Measurements from ENCODE around the gene CTAG1B. TPM values are rescaled to one million over a fixed set of nuclear protein-coding genes. Genes with fewer than 3 reads are reported as not detected.
"Not testable (repeated sequence)": the region's sequence is repeated elsewhere in the genome, so short reads cannot be mapped to it uniquely, and the experiment has no call there.

The CTAG1B gene
- polyA plus RNA-seq, 3 donors, result not detected

GRCh38 chrX:154654372-154654771 is 35.3 kb upstream of the CTAG1B start:
- no peak for DNase-seq
- no peaks in the 10 kb centered on the region for H3K79me2 ChIP-seq (ENCODE audit: insufficient read depth, low read length)
- H3K9me3 ChIP-seq (replicated peaks in 1 of 2; ENCODE audit: control insufficient read depth in 1 of 2, insufficient read depth in 1 of 2, low read length in 2 of 2), result no peaks in the 10 kb centered on the region
- no peak overlapping the region for H3K4me2 ChIP-seq (replicated peaks; ENCODE audit: extremely low read depth, low read length, poor library complexity, severe bottlenecking)
- no peaks in the 10 kb centered on the region for H3K4me1 ChIP-seq (ENCODE audit: control insufficient read depth in 1 of 2, insufficient read depth in 2 of 2, low read length in 2 of 2)
- 93% methylated on average over 2 of the region's 10 CpGs for WGBS (ENCODE audit: insufficient coverage)
- Mint-ChIP-seq H3K36me3 (no peaks in the 10 kb centered on the region), H3K4me1 (peaks cover 6% of the 10 kb centered on the region), H3K9me3 (peaks cover 0 to 3% (median 1%) of the 10 kb centered on the region in 7 donors), H3K4me3 (no peak overlapping the region), H3K27me3 (ENCODE audit: low read depth in 3 of 3) (peaks cover 2 to 5% (median 4%) of the 10 kb centered on the region in 3 donors), H3K27ac (no peak overlapping the region)
- no peak overlapping the region for H3K4me3 ChIP-seq (replicated peaks in 1 of 3; ENCODE audit: low read depth in 2 of 3, low read length in 3 of 3)
- H3K27ac ChIP-seq (ENCODE audit: low read depth in 1 of 2, low read length in 2 of 2), result no peak overlapping the region
- H4K20me1 ChIP-seq (ENCODE audit: insufficient read depth, low read length), result no peaks in the 10 kb centered on the region
- no peak for TF ChIP-seq CTCF (IDR thresholded peaks at IDR 0.05)
- H2AFZ ChIP-seq (ENCODE audit: insufficient read depth, low read depth, low read length, poor library complexity, severe bottlenecking), result no peak overlapping the region
- H3K27me3 ChIP-seq (ENCODE audit: control insufficient read depth in 2 of 2, insufficient read depth in 2 of 2, low read length in 2 of 2), result no peaks in the 10 kb centered on the region
- H3K36me3 ChIP-seq (replicated peaks in 1 of 2; ENCODE audit: control insufficient read depth in 1 of 2, insufficient read depth in 2 of 2, low read length in 2 of 2), result no peaks in the 10 kb centered on the region
- intact Hi-C loops (cut with micrococcal nuclease), result no loop called here
- H3K9ac ChIP-seq (ENCODE audit: insufficient read depth, low read length, poor library complexity, severe bottlenecking), result no peak overlapping the region

GRCh38 chrX:154653413-154653812 is 34.3 kb upstream of the CTAG1B start, which contains the start of gene CTAG2:
Gene CTAG2, minus strand, starts transcription at chrX:154653579. Its CDS starts 64 bp downstream, at chrX:154653515.
- H3K9me3 ChIP-seq (replicated peaks in 1 of 2; ENCODE audit: control insufficient read depth in 1 of 2, insufficient read depth in 1 of 2, low read length in 2 of 2); intact Hi-C loops (cut with micrococcal nuclease); H3K4me1 ChIP-seq (ENCODE audit: control insufficient read depth in 1 of 2, insufficient read depth in 2 of 2, low read length in 2 of 2); H2AFZ ChIP-seq (ENCODE audit: insufficient read depth, low read depth, low read length, poor library complexity, severe bottlenecking); H3K36me3 Mint-ChIP-seq; H3K9me3 Mint-ChIP-seq; H3K4me1 Mint-ChIP-seq; H3K4me3 ChIP-seq (replicated peaks in 1 of 3; ENCODE audit: low read depth in 2 of 3, low read length in 3 of 3); H3K4me2 ChIP-seq (replicated peaks; ENCODE audit: extremely low read depth, low read length, poor library complexity, severe bottlenecking); H3K36me3 ChIP-seq (replicated peaks in 1 of 2; ENCODE audit: control insufficient read depth in 1 of 2, insufficient read depth in 2 of 2, low read length in 2 of 2); H3K27ac ChIP-seq (ENCODE audit: low read depth in 1 of 2, low read length in 2 of 2); H3K27me3 Mint-ChIP-seq (ENCODE audit: low read depth in 3 of 3); H3K79me2 ChIP-seq (ENCODE audit: insufficient read depth, low read length); H3K27ac Mint-ChIP-seq; H3K9ac ChIP-seq (ENCODE audit: insufficient read depth, low read length, poor library complexity, severe bottlenecking); H4K20me1 ChIP-seq (ENCODE audit: insufficient read depth, low read length); DNase-seq; H3K4me3 Mint-ChIP-seq; H3K27me3 ChIP-seq (ENCODE audit: control insufficient read depth in 2 of 2, insufficient read depth in 2 of 2, low read length in 2 of 2): not testable (repeated sequence)
- WGBS (ENCODE audit: insufficient coverage), result no CpG with 5 or more reads among the region's 27 CpGs
